H1 (cell line): Measurements from ENCODE around the gene ANKFN1.

Experiments
- ASH2L ChIP-seq: fragments of 200-600, 300-600 bp; sonication (generic); IDR thresholded peaks from one replicate; pipeline ENCODE4 v1.7.1; 2017; ENCODE audit warnings: low read length
- CTCF ChIP-seq, 3 experiments: IDR thresholded peaks; 1 replicate in 2 of 3; 2 replicates in 1 of 3; pipeline versions ENCODE4 v1.5.1 to v1.6.1; 2011; ENCODE audit warnings: low read length in 3 of 3, mild to moderate bottlenecking in 3 of 3, inconsistent platforms in 2 of 3, low read depth in 1 of 3, moderate library complexity in 1 of 3; ENCODE audit not compliant: insufficient read depth in 1 of 3; ENCODE audit errors: control extremely low read depth in 1 of 3
- EP300 ChIP-seq, 2 experiments: IDR thresholded peaks; 1 replicate in 1 of 2; 2 replicates in 1 of 2; pipeline ENCODE4 v1.6.1; 2011 to 2012; ENCODE audit warnings: low read depth in 2 of 2, low read length in 2 of 2, mild to moderate bottlenecking in 2 of 2, borderline replicate concordance in 1 of 2, inconsistent platforms in 1 of 2, moderate library complexity in 1 of 2
- GABPA ChIP-seq: IDR thresholded peaks from 2 replicates; pipeline ENCODE4 v1.6.1; 2011; ENCODE audit warnings: mild to moderate bottlenecking, low read length, moderate library complexity, borderline replicate concordance; ENCODE audit not compliant: insufficient read depth
- GTF2F1 ChIP-seq: IDR thresholded peaks from 2 replicates; pipeline ENCODE4 v1.6.1; 2012; ENCODE audit warnings: low read depth, low read length, improper control_type of control experiment, borderline replicate concordance
- KDM1A ChIP-seq: fragments of 200-600, 300-600 bp; sonication (generic); IDR thresholded peaks from 2 replicates; pipeline ENCODE4 v1.7.1; 2016; ENCODE audit warnings: mild to moderate bottlenecking, low read length, borderline replicate concordance
- POLR2A ChIP-seq, 2 experiments: IDR thresholded peaks; 1 replicate in 1 of 2; 2 replicates in 1 of 2; pipeline ENCODE4 v1.6.1; 2011; ENCODE audit warnings: low read depth in 2 of 2, low read length in 2 of 2, mild to moderate bottlenecking in 2 of 2; ENCODE audit errors: control extremely low read depth in 1 of 2
- POLR2AphosphoS5 ChIP-seq: IDR thresholded peaks from 2 replicates; pipeline ENCODE4 v1.6.1; 2011; ENCODE audit warnings: low read depth, low read length
- RAD21 ChIP-seq, 2 experiments: IDR thresholded peaks in 1 of 2; conservative IDR thresholded peaks in 1 of 2; 2 replicates each; pipeline ENCODE4 v1.6.1; 2011; ENCODE audit warnings: low read depth in 2 of 2, low read length in 2 of 2, improper control_type of control experiment in 1 of 2, inconsistent platforms in 1 of 2, mild to moderate bottlenecking in 1 of 2, moderate library complexity in 1 of 2
- RFX5 ChIP-seq: IDR thresholded peaks from 2 replicates; pipeline ENCODE4 v1.6.1; 2011; ENCODE audit warnings: low read depth, low read length, improper control_type of control experiment, borderline replicate concordance
- SIN3A ChIP-seq, 2 experiments: IDR thresholded peaks in 1 of 2; conservative IDR thresholded peaks in 1 of 2; 2 replicates each; pipeline ENCODE4 v1.6.1; 2011 to 2012; ENCODE audit warnings: low read length in 2 of 2, improper control_type of control experiment in 1 of 2, low read depth in 1 of 2, mild to moderate bottlenecking in 1 of 2
- SIX5 ChIP-seq: IDR thresholded peaks from 2 replicates; pipeline ENCODE4 v1.6.1; 2011; ENCODE audit warnings: mild to moderate bottlenecking, low read depth, low read length
- SRF ChIP-seq: IDR thresholded peaks from 2 replicates; pipeline ENCODE4 v1.6.1; 2011; ENCODE audit warnings: mild to moderate bottlenecking, low read depth, low read length, moderate library complexity
- YY1 ChIP-seq: IDR thresholded peaks from 2 replicates; pipeline ENCODE4 v1.6.1; 2011; ENCODE audit warnings: low read depth, mild to moderate bottlenecking, low read length

GRCh38 chr17:56367366-56367765, 214.1 kb downstream of the ANKFN1 start:
- TF ChIP-seq EP300 (IDR thresholded peaks at IDR 0.05; ENCODE audit: borderline replicate concordance in 1 of 2, low read depth in 2 of 2, low read length in 2 of 2) (no peak), POLR2A (IDR thresholded peaks at IDR 0.05; ENCODE audit: control extremely low read depth in 1 of 2, low read depth in 2 of 2, low read length in 2 of 2) (no peak), POLR2AphosphoS5 (no peak), YY1 (no peak), CTCF (IDR thresholded peaks at IDR 0.05; ENCODE audit: control extremely low read depth in 1 of 3, insufficient read depth in 1 of 3, low read depth in 1 of 3, low read length in 3 of 3) (no peak), SIX5 (no peak), RAD21 (IDR thresholded peaks at IDR 0.05 in 1 of 2, conservative IDR thresholded peaks at IDR 0.05 in 1 of 2; ENCODE audit: low read depth in 2 of 2, low read length in 2 of 2) (no peak), ASH2L (no peak), GTF2F1 (no peak), RFX5 (no peak), SRF (no peak), GABPA (no peak), SIN3A (conservative IDR thresholded peaks at IDR 0.05 in 1 of 2, IDR thresholded peaks at IDR 0.05 in 1 of 2; ENCODE audit: low read depth in 1 of 2, low read length in 2 of 2) (no peak), KDM1A (no peak)
